ENCODE data around the gene NPFFR1. TPM values are rescaled to one million over a fixed set of nuclear protein-coding genes. Genes with fewer than 3 reads are reported as not detected.

Gene NPFFR1
- total RNA-seq (under 1 TPM in 1 of 2 donors, not detected in 1; under 0.01 TPM), polyA plus RNA-seq (not detected)

DNA sequence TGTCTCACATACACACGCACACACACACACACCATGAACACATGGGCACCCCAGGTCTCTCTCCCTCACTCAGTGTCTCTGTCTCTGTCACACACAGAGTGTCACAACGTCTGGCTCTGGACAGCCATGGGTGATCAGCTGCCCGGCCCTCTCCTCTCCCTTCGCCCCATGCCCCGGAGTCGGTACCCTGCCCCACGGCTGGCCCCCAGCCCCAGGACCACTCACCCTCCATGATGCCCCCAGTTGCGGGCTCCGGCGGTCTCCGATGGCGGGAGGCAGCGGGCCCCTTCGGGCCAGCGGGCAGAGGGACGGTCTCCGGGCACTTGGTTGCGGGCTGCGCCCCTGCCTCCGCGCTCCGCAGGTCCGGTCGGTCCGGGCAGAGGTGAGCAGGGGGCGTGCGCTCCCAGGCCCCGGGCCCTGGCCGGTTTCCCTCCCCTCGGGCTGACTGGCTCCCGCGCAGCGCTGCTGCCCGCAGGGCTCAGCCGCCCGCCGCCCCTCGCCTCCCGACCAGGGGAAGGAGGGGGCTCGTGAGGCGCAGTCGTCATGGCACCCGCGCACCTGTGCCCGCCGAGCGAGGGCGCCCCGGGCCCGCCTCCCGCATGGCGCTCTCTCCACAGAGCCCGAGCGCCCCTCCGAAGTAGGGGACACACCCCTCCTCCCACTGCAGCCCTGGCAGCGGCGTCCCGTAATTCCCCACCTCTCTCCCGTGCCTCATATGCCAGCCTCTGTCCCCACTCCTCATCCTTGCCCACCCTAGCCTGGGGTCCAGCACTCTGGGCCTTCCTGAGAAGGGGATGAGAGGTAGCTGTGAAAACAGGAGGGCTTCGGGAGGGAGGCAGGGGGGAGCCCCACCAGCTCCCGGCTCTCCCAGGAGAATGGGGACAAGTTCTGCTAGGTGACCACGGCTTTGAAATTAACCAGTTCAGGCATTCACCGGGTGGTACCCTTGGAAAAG, at the start of gene NPFFR1:
Gene NPFFR1, minus strand, starts transcription at position 560 of the 955 bp plus-strand sequence. Its CDS starts 328 bp downstream, at position 232.
- H3K36me3 ChIP-seq (ENCODE audit: control insufficient read depth in 4 of 4, insufficient read depth in 3 of 4, low read depth in 1 of 4, low read length in 3 of 4), result no peaks in the 10 kb centered on the region
- WGBS, result 15% methylated on average over 63 of the region's 63 CpGs
- H3K4me3 ChIP-seq (ENCODE audit: low read depth in 1 of 3, low read length in 3 of 3), result peak within 1 kb of the TSS in 1 of 3 donors; percentile 24
- no peak within 1 kb of the TSS for H3K27ac ChIP-seq (ENCODE audit: low read depth in 1 of 2, low read length in 2 of 2)
- H3K27me3 ChIP-seq (ENCODE audit: control insufficient read depth in 4 of 4, insufficient read depth in 4 of 4, low read length in 3 of 4), result peaks cover 0 to 7% (median 1%) of the 10 kb centered on the region in 4 donors
- H3K4me1 ChIP-seq (ENCODE audit: control insufficient read depth in 4 of 4, insufficient read depth in 4 of 4, low read length in 3 of 4), result peaks cover 3 to 5% (median 4%) of the 10 kb centered on the region in 4 donors
- no peak within 1 kb of the TSS for H3K9ac ChIP-seq (ENCODE audit: low read depth in 1 of 2, low read length in 2 of 2)
- no peak for TF ChIP-seq GABPA (IDR thresholded peaks at IDR 0.05 in 1 of 2, conservative IDR thresholded peaks at IDR 0.05 in 1 of 2)
- TF ChIP-seq ZBTB33 (IDR thresholded peaks at IDR 0.05), result no peak
- no peak for TF ChIP-seq RAD21 (IDR thresholded peaks at IDR 0.05)
- no peak for TF ChIP-seq HNF4G (IDR thresholded peaks at IDR 0.05)
- TF ChIP-seq RXRA (IDR thresholded peaks at IDR 0.05), result no peak
- no peak for TF ChIP-seq YY1 (IDR thresholded peaks at IDR 0.05)
- TF ChIP-seq, protein P1, sequence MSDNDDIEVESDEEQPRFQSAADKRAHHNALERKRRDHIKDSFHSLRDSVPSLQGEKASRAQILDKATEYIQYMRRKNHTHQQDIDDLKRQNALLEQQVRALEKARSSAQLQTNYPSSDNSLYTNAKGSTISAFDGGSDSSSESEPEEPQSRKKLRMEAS (IDR thresholded peaks at IDR 0.05), result no peak
- TF ChIP-seq FOXA2 (IDR thresholded peaks at IDR 0.05), result no peak
- TF ChIP-seq, protein P2, sequence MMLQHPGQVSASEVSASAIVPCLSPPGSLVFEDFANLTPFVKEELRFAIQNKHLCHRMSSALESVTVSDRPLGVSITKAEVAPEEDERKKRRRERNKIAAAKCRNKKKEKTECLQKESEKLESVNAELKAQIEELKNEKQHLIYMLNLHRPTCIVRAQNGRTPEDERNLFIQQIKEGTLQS (IDR thresholded peaks at IDR 0.05), result no peak
- TF ChIP-seq SP1 (IDR thresholded peaks at IDR 0.05), result no peak
- no peak for TF ChIP-seq HNF4A (conservative IDR thresholded peaks at IDR 0.05)
- TF ChIP-seq, protein P3, sequence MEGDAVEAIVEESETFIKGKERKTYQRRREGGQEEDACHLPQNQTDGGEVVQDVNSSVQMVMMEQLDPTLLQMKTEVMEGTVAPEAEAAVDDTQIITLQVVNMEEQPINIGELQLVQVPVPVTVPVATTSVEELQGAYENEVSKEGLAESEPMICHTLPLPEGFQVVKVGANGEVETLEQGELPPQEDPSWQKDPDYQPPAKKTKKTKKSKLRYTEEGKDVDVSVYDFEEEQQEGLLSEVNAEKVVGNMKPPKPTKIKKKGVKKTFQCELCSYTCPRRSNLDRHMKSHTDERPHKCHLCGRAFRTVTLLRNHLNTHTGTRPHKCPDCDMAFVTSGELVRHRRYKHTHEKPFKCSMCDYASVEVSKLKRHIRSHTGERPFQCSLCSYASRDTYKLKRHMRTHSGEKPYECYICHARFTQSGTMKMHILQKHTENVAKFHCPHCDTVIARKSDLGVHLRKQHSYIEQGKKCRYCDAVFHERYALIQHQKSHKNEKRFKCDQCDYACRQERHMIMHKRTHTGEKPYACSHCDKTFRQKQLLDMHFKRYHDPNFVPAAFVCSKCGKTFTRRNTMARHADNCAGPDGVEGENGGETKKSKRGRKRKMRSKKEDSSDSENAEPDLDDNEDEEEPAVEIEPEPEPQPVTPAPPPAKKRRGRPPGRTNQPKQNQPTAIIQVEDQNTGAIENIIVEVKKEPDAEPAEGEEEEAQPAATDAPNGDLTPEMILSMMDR (IDR thresholded peaks at IDR 0.05; ENCODE audit: low read depth, low read length, missing input control), result no peak
- TF ChIP-seq TAF1 (conservative IDR thresholded peaks at IDR 0.05), result no peak
- no peak for TF ChIP-seq FOXA1 (IDR thresholded peaks at IDR 0.05)
- TF ChIP-seq EGR1 (IDR thresholded peaks at IDR 0.05; ENCODE audit: low read depth in 2 of 2), result no peak
- TF ChIP-seq NR2F2 (IDR thresholded peaks at IDR 0.05), result no peak
- no peak for TF ChIP-seq JUND (IDR thresholded peaks at IDR 0.05)
- H3K9me3 ChIP-seq (ENCODE audit: control insufficient read depth in 4 of 4, low read length in 3 of 4), result no peaks in the 10 kb centered on the region
- no peak for DNase-seq (ENCODE audit: low spot score)

DNA sequence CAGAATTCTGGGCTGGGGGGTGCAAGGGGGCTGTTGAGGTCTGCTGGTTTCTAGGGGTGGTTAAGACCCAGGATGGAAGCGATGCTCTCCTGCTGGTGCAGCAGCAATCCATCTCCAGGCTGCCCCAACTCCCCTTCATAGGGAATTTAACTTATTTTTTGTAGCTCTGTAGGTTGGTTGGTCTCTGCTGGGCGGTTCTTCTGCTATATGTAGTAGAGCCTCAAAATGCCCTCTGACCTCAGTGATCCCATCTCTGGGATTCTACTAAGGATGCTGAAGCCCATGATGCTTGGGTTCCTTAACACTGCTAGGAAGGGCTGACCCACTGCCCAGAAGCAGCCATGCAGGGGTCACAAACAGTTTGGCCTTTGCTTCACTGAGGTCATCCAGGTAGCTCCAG, 49.5 kb upstream of the NPFFR1 start:
- no peaks in the 10 kb centered on the region for H3K36me3 ChIP-seq (ENCODE audit: control insufficient read depth in 4 of 4, insufficient read depth in 3 of 4, low read depth in 1 of 4, low read length in 3 of 4)
- H3K9me3 ChIP-seq (ENCODE audit: control insufficient read depth in 4 of 4, low read length in 3 of 4), result no peaks in the 10 kb centered on the region
- H3K4me3 ChIP-seq (ENCODE audit: low read depth in 1 of 3, low read length in 3 of 3), result no peak overlapping the region
- H3K27ac ChIP-seq (ENCODE audit: low read depth in 1 of 2, low read length in 2 of 2), result no peak overlapping the region
- H3K9ac ChIP-seq (ENCODE audit: low read depth in 1 of 2, low read length in 2 of 2), result no peak overlapping the region
- no peak for DNase-seq (ENCODE audit: low spot score)
- 100% methylated on average over 2 of the region's 2 CpGs for WGBS
- no peaks in the 10 kb centered on the region for H3K27me3 ChIP-seq (ENCODE audit: control insufficient read depth in 4 of 4, insufficient read depth in 4 of 4, low read length in 3 of 4)
- peaks cover 4 to 11% (median 8%) of the 10 kb centered on the region in 4 donors for H3K4me1 ChIP-seq (ENCODE audit: control insufficient read depth in 4 of 4, insufficient read depth in 4 of 4, low read length in 3 of 4)
- TF ChIP-seq, protein P4, sequence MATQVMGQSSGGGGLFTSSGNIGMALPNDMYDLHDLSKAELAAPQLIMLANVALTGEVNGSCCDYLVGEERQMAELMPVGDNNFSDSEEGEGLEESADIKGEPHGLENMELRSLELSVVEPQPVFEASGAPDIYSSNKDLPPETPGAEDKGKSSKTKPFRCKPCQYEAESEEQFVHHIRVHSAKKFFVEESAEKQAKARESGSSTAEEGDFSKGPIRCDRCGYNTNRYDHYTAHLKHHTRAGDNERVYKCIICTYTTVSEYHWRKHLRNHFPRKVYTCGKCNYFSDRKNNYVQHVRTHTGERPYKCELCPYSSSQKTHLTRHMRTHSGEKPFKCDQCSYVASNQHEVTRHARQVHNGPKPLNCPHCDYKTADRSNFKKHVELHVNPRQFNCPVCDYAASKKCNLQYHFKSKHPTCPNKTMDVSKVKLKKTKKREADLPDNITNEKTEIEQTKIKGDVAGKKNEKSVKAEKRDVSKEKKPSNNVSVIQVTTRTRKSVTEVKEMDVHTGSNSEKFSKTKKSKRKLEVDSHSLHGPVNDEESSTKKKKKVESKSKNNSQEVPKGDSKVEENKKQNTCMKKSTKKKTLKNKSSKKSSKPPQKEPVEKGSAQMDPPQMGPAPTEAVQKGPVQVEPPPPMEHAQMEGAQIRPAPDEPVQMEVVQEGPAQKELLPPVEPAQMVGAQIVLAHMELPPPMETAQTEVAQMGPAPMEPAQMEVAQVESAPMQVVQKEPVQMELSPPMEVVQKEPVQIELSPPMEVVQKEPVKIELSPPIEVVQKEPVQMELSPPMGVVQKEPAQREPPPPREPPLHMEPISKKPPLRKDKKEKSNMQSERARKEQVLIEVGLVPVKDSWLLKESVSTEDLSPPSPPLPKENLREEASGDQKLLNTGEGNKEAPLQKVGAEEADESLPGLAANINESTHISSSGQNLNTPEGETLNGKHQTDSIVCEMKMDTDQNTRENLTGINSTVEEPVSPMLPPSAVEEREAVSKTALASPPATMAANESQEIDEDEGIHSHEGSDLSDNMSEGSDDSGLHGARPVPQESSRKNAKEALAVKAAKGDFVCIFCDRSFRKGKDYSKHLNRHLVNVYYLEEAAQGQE (IDR thresholded peaks at IDR 0.05), result no peak
- TF ChIP-seq, protein P2 (IDR thresholded peaks at IDR 0.05), result no peak
- TF ChIP-seq FOXA2 (IDR thresholded peaks at IDR 0.05) (no peak), NR2F2 (IDR thresholded peaks at IDR 0.05) (no peak), HNF4A (conservative IDR thresholded peaks at IDR 0.05) (no peak), YY1 (IDR thresholded peaks at IDR 0.05) (no peak), JUND (IDR thresholded peaks at IDR 0.05) (no peak), GABPA (IDR thresholded peaks at IDR 0.05 in 1 of 2, conservative IDR thresholded peaks at IDR 0.05 in 1 of 2) (no peak), RXRA (IDR thresholded peaks at IDR 0.05) (no peak), ZBTB33 (IDR thresholded peaks at IDR 0.05) (no peak), FOXA1 (IDR thresholded peaks at IDR 0.05) (no peak), RAD21 (IDR thresholded peaks at IDR 0.05) (no peak), TAF1 (conservative IDR thresholded peaks at IDR 0.05) (no peak)
